Smooth muscle cell (in vitro differentiated cells): Measurements from ENCODE around the gene TNFRSF1A. TPM values are rescaled to one million over a fixed set of nuclear protein-coding genes. Genes with fewer than 3 reads are reported as not detected.

Source experiments
- DNase-seq: peaks from one replicate; lab custom pipeline; 2025; ENCODE audit not compliant: unreplicated experiment; lab: John Stamatoyannopoulos, UW
- H2AFZ ChIP-seq: fragments of 200-600 bp; sonication (generic); 2 replicates; pipeline ENCODE4 v1.6.0; 2016; ENCODE audit warnings: antibody characterized with exemption, low read depth, mild to moderate bottlenecking
- H3F3A ChIP-seq: fragments of 200-600 bp; sonication (generic); 2 replicates; pipeline ENCODE4 v1.6.0; 2017; ENCODE audit warnings: antibody characterized with exemption, low read depth
- H3K27ac ChIP-seq: fragments of 200-600 bp; sonication (generic); 2 replicates; pipeline ENCODE4 v1.5.1; 2016; ENCODE audit warnings: low read depth, mild to moderate bottlenecking
- H3K27me3 ChIP-seq: fragments of 200-600 bp; sonication (generic); 2 replicates; pipeline ENCODE4 v1.6.1; 2016; ENCODE audit warnings: low read depth, mild to moderate bottlenecking
- H3K36me3 ChIP-seq: fragments of 200-600 bp; sonication (generic); 2 replicates; pipeline ENCODE4 v1.5.1; 2016; ENCODE audit warnings: low read depth
- H3K4me1 ChIP-seq: fragments of 200-600 bp; sonication (generic); 2 replicates; pipeline ENCODE4 v1.5.1; 2016; ENCODE audit warnings: low read depth
- H3K4me2 ChIP-seq: fragments of 200-600 bp; sonication (generic); 2 replicates; pipeline ENCODE4 v1.6.0; 2016; ENCODE audit warnings: mild to moderate bottlenecking
- H3K4me3 ChIP-seq: fragments of 200-600 bp; sonication (generic); 2 replicates; pipeline ENCODE4 v1.5.1; 2016; ENCODE audit warnings: mild to moderate bottlenecking
- H3K79me2 ChIP-seq: fragments of 200-600 bp; sonication (generic); 2 replicates; pipeline ENCODE4 v1.6.0; 2016; ENCODE audit warnings: low read depth, mild to moderate bottlenecking
- H3K9ac ChIP-seq: fragments of 200-600 bp; sonication (generic); 2 replicates; pipeline ENCODE4 v1.6.0; 2016; ENCODE audit warnings: low read depth
- H3K9me3 ChIP-seq: fragments of 200-600 bp; sonication (generic); replicated peaks from 2 replicates; pipeline ENCODE4 v1.5.1; 2016; ENCODE audit warnings: low read depth
- H4K20me1 ChIP-seq: fragments of 200-600 bp; sonication (generic); 2 replicates; pipeline ENCODE4 v1.6.0; 2016; ENCODE audit warnings: low read depth
- WGBS: methylation state at CpG from one replicate; pipeline ENCODE4 v1.1.7; 2016; ENCODE audit warnings: low lambda C conversion rate; 5-methylcytosine and 5-hydroxymethylcytosine counted together
- polyA plus RNA-seq: library from polyadenylated mRNA; unstranded; fragments of >200 nt; fragmentation: Nextera tagmentation; extraction: Ambion mirVana; gene quantifications from 2 replicates; pipeline ENCODE4 v1.2.1, GENCODE V29; 2016
- total RNA-seq: library from RNA; depleted of rRNA; stranded (reverse); fragments of >200 nt; gene quantifications from 2 replicates; pipeline ENCODE4 v1.2.3, GENCODE V29; 2014
- TF ChIP-seq, protein P1 (sequence below): fragments of 200-600 bp; sonication (generic); IDR thresholded peaks from 2 replicates; pipeline ENCODE4 v1.5.1; 2017; ENCODE audit warnings: borderline replicate concordance, mild to moderate bottlenecking, antibody characterized with exemption; ENCODE audit not compliant: insufficient read depth, poor library complexity, severe bottlenecking

TNFRSF1A gene
- total and polyA plus RNA-seq, 2 experiments from 2014 or later: 110 to 144 TPM

DNA sequence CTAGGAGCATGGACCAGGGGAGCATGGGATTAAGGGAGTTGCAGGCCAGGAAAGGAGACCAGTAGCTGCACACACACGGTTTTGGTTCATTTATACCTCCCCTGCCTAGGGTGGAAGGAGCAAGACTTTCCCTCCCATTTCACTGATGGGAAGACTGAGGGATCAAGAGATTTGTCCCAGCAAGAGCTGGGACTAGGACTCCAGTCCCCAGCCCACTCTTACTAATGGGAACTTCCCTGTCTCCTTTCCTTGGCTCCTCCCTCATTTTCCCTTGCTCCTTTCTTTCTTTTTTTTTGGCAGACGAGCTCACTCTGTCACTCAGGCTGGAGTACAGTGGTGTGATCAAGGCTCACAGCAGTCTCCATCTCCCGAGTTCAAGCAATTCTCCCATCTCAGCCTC lies 20.5 kb upstream of the TNFRSF1A start:
- Histone ChIP-seq H3K9ac (no peak overlapping the region), H3K4me1 (peaks cover 3% of the 10 kb centered on the region), H3F3A (no peaks in the 10 kb centered on the region), H3K27ac (no peak overlapping the region), H3K27me3 (no peaks in the 10 kb centered on the region), H2AFZ (no peak overlapping the region), H3K4me3 (no peak overlapping the region), H3K9me3 (no peaks in the 10 kb centered on the region), H3K36me3 (no peaks in the 10 kb centered on the region), H4K20me1 (no peaks in the 10 kb centered on the region), H3K79me2 (no peaks in the 10 kb centered on the region), H3K4me2 (no peak overlapping the region)
- TF ChIP-seq, protein P1, sequence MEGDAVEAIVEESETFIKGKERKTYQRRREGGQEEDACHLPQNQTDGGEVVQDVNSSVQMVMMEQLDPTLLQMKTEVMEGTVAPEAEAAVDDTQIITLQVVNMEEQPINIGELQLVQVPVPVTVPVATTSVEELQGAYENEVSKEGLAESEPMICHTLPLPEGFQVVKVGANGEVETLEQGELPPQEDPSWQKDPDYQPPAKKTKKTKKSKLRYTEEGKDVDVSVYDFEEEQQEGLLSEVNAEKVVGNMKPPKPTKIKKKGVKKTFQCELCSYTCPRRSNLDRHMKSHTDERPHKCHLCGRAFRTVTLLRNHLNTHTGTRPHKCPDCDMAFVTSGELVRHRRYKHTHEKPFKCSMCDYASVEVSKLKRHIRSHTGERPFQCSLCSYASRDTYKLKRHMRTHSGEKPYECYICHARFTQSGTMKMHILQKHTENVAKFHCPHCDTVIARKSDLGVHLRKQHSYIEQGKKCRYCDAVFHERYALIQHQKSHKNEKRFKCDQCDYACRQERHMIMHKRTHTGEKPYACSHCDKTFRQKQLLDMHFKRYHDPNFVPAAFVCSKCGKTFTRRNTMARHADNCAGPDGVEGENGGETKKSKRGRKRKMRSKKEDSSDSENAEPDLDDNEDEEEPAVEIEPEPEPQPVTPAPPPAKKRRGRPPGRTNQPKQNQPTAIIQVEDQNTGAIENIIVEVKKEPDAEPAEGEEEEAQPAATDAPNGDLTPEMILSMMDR: no peak
- DNase-seq: no peak
- WGBS: 82% methylated on average over 3 of the region's 3 CpGs

DNA sequence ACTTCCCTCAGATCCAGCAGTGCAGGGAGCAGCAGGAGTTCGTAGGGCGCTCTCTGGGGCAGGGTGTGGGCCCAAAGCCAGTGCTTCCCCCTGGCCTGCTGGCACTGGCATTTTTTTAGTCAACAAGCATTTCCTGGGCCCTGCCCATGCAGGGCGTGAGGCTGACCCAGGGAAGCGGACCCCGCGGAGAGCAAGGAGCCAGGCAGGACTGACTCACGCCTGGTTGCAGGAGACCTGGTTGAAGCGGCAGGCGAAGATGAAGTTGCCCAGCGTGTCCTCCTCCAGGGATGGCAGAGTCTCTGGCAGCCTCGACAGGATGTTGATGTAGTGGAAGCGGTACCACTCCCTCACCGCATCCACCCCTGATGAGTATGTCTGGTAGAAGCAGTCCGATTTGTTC lies 20.0 kb upstream of the TNFRSF1A start:
- H3K79me2 ChIP-seq: no peaks in the 10 kb centered on the region
- no peak overlapping the region for H2AFZ ChIP-seq
- H3K4me3 ChIP-seq: no peak overlapping the region
- no peak for DNase-seq
- no peak overlapping the region for H3K9ac ChIP-seq
- H3K4me1 ChIP-seq: peaks cover 3% of the 10 kb centered on the region
- no peak overlapping the region for H3K27ac ChIP-seq
- no peaks in the 10 kb centered on the region for H3K9me3 ChIP-seq
- H3F3A ChIP-seq: no peaks in the 10 kb centered on the region
- H3K27me3 ChIP-seq: no peaks in the 10 kb centered on the region
- WGBS: 94% methylated on average over 14 of the region's 14 CpGs
- no peak overlapping the region for H3K4me2 ChIP-seq
- H4K20me1 ChIP-seq: no peaks in the 10 kb centered on the region
- TF ChIP-seq, protein P1: no peak
- no peaks in the 10 kb centered on the region for H3K36me3 ChIP-seq

GRCh38 chr12:6360578-6361490 lies 19.0 kb upstream of the TNFRSF1A start:
- TF ChIP-seq, protein P1: no peak
- peaks cover 3% of the 10 kb centered on the region for H3K4me1 ChIP-seq
- no peaks in the 10 kb centered on the region for H3K79me2 ChIP-seq
- no peaks in the 10 kb centered on the region for H3K27me3 ChIP-seq
- no peak overlapping the region for H3K27ac ChIP-seq
- no peak overlapping the region for H3K9ac ChIP-seq
- H3F3A ChIP-seq: no peaks in the 10 kb centered on the region
- no peaks in the 10 kb centered on the region for H3K36me3 ChIP-seq
- H3K9me3 ChIP-seq: no peaks in the 10 kb centered on the region
- no peaks in the 10 kb centered on the region for H4K20me1 ChIP-seq
- H2AFZ ChIP-seq: no peak overlapping the region
- 91% methylated on average over 11 of the region's 11 CpGs for WGBS
- no peak for DNase-seq
- H3K4me2 ChIP-seq: no peak overlapping the region
- no peak overlapping the region for H3K4me3 ChIP-seq
